ENCODE data around the gene TESMIN. TPM values are rescaled to one million over a fixed set of nuclear protein-coding genes. Genes with fewer than 3 reads are reported as not detected.

The TESMIN gene
- total RNA-seq, 6 experiments from 2014 or later: 3.9 to 6.1 (median 5.0) TPM

DNA sequence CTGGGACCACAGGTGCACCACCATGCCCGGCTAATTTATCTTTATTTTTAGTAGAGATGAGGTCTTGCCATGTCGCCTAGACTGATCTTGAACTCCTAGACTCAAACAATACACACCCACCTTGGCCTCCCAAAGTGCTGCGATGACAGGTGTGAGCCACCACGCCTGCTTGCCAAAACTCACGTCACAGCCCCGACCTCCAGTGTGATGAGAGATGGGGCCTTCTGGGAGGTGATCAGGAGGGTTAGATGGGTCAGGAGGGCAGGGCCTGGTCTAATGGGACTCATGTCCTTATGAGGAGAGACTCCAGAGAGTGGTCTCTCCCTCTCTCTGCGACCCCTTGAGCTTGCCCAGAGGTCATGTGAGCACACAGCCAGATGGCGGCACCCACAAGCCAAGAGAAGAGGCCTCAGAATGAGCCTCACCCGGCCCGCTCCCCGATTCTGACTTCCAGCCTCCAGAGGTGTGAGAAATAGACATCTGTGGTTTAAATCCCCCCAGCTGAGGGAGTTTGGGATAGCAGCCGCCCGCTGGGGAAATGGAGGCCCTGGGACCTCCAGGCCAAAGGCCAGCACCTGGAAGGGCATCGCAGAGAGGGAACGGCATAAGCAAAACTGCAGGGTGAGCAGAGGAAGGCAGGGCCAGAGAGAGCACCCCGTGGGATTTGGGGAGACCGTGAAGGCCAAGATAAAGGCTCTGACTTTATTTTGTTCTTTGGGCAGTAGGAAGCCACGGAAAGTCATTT is 91.1 kb downstream of the TESMIN start:
- Mint-ChIP-seq H3K4me1 (ENCODE audit: low read depth) (peaks cover 17% of the 10 kb centered on the region), H3K27me3 (ENCODE audit: insufficient read depth) (peaks cover 36% of the 10 kb centered on the region), H3K9me3 (peaks cover 5% of the 10 kb centered on the region; the same call in 1 of the 2 replicates), H3K27ac (no peak overlapping the region), H3K4me3 (no peak overlapping the region), H3K36me3 (ENCODE audit: low read depth) (no peaks in the 10 kb centered on the region; the same call in 1 of the 2 replicates)
- TF ChIP-seq, protein P1, sequence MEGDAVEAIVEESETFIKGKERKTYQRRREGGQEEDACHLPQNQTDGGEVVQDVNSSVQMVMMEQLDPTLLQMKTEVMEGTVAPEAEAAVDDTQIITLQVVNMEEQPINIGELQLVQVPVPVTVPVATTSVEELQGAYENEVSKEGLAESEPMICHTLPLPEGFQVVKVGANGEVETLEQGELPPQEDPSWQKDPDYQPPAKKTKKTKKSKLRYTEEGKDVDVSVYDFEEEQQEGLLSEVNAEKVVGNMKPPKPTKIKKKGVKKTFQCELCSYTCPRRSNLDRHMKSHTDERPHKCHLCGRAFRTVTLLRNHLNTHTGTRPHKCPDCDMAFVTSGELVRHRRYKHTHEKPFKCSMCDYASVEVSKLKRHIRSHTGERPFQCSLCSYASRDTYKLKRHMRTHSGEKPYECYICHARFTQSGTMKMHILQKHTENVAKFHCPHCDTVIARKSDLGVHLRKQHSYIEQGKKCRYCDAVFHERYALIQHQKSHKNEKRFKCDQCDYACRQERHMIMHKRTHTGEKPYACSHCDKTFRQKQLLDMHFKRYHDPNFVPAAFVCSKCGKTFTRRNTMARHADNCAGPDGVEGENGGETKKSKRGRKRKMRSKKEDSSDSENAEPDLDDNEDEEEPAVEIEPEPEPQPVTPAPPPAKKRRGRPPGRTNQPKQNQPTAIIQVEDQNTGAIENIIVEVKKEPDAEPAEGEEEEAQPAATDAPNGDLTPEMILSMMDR (IDR thresholded peaks at IDR 0.05): no peak
- DNase-seq: no peak

DNA sequence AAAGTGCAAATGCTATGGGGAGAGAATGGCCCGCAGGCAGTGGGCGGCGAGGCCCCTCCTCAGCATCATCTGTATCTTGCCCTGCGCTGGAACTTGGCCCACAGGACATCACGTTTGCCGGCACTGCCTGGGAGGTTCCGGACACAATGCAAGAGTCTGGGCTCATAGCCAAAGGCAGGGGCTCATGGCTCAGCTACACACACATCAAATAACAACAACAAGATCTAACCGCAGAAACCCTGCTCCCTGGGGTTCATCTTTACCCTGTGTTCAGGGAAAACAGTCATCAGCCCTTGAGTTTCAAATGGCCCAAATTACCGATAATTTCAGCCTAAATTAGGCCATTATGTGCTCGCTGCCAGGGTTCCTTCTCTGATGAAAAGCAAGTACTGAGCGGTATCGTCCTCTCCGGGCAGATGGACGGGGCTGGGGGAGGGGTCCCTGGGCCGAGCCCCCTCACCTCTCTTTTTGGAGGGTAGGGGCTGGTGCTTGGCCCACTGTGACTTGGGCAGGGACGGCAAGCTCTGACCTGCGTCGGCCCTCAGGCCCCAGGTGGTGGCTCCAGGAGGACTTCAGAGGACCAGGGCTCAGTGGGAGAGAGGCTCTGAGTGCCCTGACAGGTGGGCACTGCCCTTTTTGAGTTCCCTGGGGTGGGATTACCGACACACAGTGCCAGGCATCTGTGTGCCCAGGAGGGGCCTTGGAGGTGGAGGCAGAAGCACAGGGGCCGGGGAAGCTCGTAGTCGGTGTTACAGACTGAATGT is 92.0 kb downstream of the TESMIN start:
- Mint-ChIP-seq H3K9me3 (peaks cover 5% of the 10 kb centered on the region; the same call in 1 of the 2 replicates), H3K27ac (peak overlapping the region; percentile 74), H3K27me3 (ENCODE audit: insufficient read depth) (peaks cover 34% of the 10 kb centered on the region), H3K36me3 (ENCODE audit: low read depth) (no peaks in the 10 kb centered on the region; the same call in 1 of the 2 replicates), H3K4me3 (peak overlapping the region; percentile 76), H3K4me1 (ENCODE audit: low read depth) (peaks cover 17% of the 10 kb centered on the region)
- DNase-seq: peak; percentile 87
- TF ChIP-seq, protein P1 (IDR thresholded peaks at IDR 0.05): no peak

DNA sequence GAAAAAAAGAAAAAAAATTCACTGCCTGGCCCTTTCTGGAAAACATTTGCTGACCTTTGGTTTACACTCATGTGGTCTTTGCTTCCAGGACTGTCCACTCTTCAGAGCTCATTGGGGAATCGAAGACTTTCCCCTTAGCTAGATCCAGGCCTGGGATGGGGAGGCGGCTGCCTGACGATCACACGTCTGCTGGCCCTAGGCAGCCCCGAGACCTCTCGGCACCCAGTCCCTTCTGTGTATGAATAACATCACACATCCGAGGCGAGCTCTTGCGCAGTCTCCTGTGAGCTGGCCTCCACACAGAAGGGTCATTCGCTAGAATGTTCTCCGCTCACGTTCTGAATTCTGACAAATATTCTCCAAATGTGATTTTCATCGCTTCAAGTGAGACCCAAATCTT is 92.7 kb downstream of the TESMIN start:
- Mint-ChIP-seq H3K4me1 (ENCODE audit: low read depth) (peaks cover 17% of the 10 kb centered on the region), H3K4me3 (peak overlapping the region; percentile 76), H3K9me3 (peaks cover 5% of the 10 kb centered on the region; the same call in 1 of the 2 replicates), H3K27me3 (ENCODE audit: insufficient read depth) (peaks cover 38% of the 10 kb centered on the region), H3K36me3 (ENCODE audit: low read depth) (no peaks in the 10 kb centered on the region; the same call in 1 of the 2 replicates), H3K27ac (peak overlapping the region; percentile 74)
- peak; percentile 6 for DNase-seq
- TF ChIP-seq, protein P1 (IDR thresholded peaks at IDR 0.05): no peak

DNA sequence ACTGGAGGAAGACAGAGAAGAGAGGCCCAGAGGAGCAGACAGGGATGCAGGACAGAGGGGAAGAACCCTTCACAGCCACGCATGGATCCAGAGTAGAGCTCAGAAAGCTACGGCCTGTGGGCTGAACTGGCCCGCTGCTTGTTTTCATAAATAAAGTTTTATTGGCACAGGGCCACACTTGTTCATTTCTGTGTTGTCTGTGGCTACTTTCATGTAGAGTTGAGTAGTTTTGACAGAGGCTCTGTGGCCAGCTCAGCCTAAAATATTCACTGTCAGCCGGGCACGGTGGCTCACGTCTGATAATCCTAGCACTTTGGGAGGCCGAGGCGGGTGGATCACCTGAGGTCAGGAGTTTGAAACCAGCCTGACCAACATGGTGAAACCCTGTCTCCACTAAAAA is 93.2 kb downstream of the TESMIN start:
- Mint-ChIP-seq H3K27me3 (ENCODE audit: insufficient read depth) (peaks cover 33% of the 10 kb centered on the region), H3K4me1 (ENCODE audit: low read depth) (peaks cover 17% of the 10 kb centered on the region), H3K36me3 (ENCODE audit: low read depth) (no peaks in the 10 kb centered on the region; the same call in 1 of the 2 replicates), H3K9me3 (peaks cover 5% of the 10 kb centered on the region; the same call in 1 of the 2 replicates), H3K4me3 (no peak overlapping the region), H3K27ac (no peak overlapping the region)
- DNase-seq: no peak
- TF ChIP-seq, protein P1 (IDR thresholded peaks at IDR 0.05): no peak

Other genes with a start within 250 kb of the TESMIN start
- 10 to 100 TPM in 2 of 6 experiments, 1 to 10 TPM in 1, under 1 TPM in 3; 0.60 to 12.9 (median 1.0) TPM for gene GAL, start 67.0 kb downstream of the TESMIN start, total RNA-seq (2021; fragmentation: NEBNext Ultra II Directional; extraction: Animal tissue kit (Norgen Biotek cat#: 25700))
- 10 to 100 TPM; 35.5 to 63.7 (median 55.8) TPM for gene CPT1A, start 90.4 kb upstream of the TESMIN start, total RNA-seq (2021; fragmentation: NEBNext Ultra II Directional; extraction: Animal tissue kit (Norgen Biotek cat#: 25700))
- 10 to 100 TPM; 60.8 to 69.9 (median 63.9) TPM for gene MRPL21, start 152.3 kb upstream of the TESMIN start, total RNA-seq (2021; fragmentation: NEBNext Ultra II Directional; extraction: Animal tissue kit (Norgen Biotek cat#: 25700))
- 10 to 100 TPM; 11.9 to 15.4 (median 14.1) TPM for gene IGHMBP2, start 152.4 kb upstream of the TESMIN start, total RNA-seq (2021; fragmentation: NEBNext Ultra II Directional; extraction: Animal tissue kit (Norgen Biotek cat#: 25700))
- gene MRGPRD, start 229.5 kb upstream of the TESMIN start, total RNA-seq (2021; fragmentation: NEBNext Ultra II Directional; extraction: Animal tissue kit (Norgen Biotek cat#: 25700)): not detected